NCI-H82 treated with DMSO at 0.1 percent for 48 hours (cell line): ENCODE results near the gene MSI2.

Experiments
- DNase-seq: peaks from one replicate; lab custom pipeline; 2025; ENCODE audit not compliant: unreplicated experiment; lab: John Stamatoyannopoulos, UW

Gene MSI2

DNA sequence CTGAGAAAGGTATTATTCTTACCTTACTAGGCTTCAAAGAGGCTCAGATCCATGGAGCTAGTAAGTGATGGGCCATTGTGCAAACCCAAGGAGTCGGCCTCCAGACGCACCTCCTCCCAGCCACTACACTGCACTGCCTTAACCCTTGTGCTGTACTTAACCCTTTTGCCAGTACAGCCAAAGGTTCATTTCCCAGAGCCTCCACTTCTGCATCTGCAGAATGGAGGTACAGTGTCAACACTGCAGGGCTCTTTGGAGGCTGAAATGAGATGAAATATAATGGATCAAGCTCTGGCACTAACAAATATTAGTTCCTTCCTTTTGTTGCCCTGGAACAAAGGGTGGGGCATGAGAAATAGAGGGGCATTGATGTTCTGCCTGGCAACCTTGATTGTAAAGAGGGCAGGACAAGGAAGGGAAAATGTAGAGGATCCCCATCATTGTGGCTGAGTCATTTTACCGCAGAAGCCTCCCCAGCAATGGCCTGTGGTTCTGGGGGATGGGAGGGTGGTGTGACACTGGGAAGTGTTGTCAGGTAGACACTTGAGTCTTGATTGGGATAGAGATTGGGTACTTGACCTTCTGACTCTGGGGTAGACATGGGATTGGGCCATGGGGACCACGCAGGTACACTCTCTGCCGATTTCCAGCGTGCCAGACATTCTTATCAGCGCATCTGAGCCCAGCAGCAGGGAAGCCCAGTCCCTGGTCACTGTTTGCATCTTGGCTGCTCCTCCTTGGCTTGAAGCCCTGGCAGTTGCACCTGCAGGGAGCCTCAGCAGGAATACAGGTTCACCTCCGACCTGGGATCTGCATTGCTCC, 84.0 kb downstream of the MSI2 start:
- DNase-seq = no peak

DNA sequence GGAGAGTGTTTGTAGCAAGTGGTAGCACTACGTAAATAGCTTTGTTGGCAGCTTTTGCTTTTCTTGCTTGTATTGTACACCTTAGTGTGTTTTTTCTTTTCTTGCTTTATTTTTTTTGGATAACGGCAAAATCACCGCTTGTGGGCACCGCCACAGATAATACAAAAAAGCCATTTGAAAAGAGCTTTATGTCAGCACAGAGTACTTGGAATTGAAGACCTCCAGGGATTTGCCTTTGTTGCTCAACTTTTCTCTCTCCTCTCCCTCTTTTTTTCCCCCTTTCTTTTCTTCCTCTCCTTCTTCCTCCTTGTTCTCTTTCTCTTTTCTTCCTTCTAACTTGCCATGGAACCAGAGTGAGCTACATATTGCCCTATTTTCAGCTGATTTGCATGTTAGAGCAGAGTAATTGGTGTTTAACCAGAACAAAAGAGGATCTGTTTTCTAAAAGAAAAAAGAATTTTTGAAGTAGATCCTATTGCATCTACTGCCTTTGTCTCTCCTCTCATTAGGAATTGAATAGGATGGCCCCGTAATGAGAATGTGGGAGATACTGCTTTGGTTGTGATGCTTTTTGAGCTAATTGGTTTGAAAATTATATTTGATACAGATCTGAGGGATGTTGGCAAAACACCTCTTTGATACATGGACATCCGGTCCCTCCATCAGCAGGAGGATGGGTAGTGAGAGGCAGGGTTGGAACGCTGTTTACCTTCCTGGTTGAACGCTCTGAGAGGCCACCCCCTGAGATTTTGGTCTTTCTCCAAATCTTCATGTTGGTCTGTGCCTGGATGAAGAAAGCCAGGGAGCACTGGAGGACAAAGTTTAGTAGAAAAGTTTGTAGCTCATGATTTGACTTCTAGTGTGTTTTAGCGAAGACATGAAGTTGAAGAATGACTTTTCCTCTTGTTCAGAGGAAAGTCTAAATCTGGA, 85.6 kb downstream of the MSI2 start:
- no peak for DNase-seq

DNA sequence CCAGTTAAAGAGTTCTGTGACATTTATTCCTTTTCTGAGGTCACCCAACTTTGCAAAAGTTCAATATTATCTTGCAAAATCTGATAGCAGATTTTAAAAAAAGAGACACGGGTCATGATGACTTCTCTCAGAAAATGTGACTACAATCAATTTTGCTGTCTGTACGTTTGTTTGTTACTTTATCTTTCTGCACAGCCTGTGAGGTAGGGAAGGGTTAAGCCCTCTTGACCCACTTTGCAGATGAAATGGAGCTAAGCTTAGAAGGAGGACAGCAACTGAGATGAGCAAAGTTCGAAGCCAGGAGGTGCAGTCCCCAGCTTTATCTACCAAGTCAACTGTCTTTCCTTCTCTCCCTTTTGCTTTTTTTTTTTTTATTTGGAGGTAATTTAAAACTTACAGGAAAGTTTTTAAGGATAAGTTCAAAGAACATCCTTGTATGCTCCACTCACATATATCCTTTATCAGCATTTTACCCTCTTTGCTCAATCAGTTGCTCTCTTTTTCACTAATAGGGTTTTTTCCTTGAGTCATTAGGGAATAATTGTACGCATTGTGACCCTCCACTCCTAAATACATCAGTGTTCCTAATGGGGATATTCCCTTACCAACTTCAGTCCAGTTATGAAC, 86.8 kb downstream of the MSI2 start:
- no peak for DNase-seq

DNA sequence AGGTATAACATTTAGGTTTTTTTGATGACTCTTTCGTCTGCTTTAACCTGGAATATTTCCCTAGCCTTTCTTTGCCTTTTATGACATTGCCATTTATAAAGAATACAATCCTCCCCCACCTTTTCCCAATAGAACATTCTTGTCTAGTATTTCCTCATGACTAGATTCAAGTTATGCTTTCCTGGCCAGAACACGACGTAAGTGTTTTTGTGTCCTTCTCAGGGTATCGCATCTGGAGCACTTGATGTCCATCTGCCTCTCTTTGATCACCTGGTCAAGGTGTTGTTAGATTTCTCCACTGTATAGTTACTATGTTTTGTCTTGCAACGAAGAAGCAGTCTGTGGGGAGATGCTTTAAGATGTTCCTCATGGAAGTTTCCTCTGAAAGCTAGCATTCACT, 87.4 kb downstream of the MSI2 start:
- DNase-seq = no peak

DNA sequence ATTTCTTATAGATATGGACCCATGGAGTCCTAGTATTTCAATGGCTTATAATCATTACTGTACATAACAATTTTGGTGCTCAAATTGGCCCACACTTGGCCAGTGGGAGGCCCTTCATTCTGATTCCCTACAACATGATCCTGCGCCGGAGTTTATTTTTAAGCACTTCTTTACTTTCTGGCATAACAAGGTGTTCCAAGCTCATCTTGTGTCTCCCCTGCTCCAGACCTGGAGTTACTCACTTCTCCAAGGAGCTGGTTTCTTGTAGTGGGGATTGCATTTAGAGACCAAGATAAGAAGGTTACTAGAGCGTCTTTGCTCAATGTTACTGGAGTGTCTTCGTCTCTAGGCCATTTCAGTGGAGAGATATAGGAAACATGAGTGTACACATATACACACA, 87.9 kb downstream of the MSI2 start:
- DNase-seq = no peak

DNA sequence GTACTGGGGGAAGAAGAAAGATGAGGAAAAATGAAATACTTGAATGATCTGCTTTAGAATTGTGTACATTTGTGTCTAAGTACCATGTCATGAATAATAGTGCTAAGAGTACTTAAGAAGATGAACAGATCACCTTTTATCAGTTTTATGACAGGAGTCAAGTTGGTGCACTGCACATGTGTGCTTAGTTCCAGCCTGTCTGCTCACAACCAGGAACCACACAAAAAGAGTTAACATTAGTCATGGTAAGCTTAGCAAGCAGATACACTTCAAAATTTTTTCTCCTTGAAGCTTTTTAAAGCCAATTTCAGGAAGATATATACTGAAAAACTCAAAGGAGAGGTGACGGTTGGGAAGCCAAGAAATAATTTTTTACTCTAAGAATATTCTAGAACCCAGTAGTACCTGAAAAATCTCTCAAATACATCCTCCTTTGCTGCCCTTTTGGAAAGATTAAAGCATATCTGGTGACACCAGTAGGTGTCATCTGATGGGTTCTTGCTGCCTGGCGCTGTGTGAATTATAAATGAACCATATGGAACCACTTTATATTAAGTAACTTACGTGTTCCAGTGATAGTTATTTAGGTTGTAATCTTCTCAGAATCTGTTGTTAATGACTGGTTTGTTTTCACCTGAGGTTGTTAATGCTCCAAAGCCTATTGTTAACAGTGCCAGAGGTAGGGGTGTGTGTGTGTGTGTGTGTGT, 93.4 kb downstream of the MSI2 start:
- no peak for DNase-seq

DNA sequence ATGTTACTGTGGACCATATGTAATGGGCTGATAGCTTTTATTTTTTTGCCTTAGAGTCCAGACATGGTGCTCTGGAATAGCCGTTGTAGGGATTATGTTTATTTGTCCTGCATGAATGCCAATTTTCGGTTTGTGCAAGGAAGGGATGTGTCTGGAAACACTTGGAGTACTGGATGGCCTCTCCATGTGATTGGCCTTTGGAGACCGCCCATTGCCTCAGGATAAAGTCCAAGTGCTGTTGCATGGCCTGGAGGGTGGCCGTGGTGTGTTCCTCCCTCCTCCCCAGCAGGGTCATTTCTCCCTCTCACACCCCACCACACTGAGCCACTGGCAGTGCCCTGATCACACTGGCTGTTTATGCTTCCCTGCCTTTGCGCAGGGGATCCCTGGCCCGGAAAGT, 93.9 kb downstream of the MSI2 start:
- DNase-seq = no peak

DNA sequence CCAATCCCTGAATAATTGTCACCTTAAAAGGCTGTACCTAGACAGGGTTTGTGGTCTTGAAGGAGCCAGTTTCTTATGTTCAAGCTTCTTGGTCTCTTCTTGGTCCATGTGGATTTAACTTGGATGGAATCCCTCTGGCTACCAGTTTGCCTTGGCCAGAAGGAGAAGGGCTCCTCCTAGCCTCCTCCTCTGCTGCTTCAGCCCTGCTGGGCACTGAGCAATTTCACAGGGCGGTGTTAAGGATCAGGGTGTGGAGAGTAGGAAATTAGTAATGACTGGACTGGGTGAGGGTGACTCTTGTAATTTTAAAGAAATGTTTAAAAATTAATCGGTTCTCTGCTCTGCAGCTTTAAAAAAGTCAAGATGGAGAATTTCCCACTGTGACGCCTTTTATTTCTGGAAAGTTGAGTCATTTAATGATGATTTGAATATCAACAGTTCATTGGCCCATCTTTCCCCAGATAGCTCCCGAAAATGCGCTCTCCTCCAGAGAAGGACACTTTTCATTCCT, 96.4 kb downstream of the MSI2 start:
- DNase-seq = no peak

DNA sequence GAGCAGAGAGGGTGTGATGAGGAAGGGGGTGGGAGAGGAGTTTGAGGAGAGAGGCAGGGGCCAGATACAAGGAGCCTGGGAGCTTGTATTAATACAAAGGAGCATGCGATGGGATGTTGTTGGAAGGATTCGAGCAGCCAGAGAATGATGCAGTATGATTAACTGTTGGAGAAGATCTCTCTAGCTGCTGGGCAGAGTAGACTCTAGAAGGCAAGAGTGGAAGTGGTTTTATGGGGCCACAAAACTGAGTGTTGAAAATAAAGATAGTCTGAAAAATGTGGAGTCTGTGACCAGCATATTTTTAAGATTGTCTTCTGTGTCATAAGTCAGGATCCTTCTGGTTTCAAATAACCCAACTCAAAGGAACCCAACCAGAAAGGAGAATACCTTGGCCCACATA, 98.3 kb downstream of the MSI2 start:
- DNase-seq = no peak

DNA sequence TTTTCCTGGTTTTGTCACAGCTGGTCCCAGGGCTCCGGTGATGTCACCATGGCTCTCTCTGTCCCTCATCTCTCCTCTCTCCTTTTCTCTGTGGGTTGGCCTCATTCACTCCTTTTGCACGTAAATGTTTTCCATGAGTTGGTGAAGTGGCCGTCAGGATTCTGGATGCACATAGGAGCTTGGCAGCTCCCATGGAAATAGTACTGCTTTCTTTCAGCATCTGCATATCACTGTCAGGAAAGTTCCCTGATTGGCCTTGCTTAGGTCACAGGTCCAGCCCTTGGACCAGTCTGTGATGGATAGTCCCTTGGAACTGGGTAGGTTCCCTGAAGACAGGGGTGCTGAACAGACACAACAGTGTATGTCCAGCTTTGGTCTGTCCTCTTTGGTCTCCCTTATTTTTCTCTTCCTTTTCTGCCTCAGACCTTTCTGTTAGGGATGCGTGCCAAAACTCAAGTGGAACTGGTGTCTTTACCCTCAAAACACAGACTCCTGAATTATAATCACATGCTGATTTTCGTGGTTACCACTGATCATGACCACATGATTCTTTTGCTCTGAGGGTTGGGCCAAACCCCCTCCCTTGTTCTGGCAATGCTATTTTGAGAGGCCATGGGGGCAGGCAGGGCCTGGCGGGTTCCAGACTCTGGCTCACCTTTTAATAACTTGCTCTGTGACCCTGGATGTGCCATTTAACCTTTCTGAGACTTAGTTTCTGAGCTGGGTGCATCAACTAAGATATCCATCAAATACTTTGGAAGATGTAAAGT, 99.0 kb downstream of the MSI2 start:
- no peak for DNase-seq

DNA sequence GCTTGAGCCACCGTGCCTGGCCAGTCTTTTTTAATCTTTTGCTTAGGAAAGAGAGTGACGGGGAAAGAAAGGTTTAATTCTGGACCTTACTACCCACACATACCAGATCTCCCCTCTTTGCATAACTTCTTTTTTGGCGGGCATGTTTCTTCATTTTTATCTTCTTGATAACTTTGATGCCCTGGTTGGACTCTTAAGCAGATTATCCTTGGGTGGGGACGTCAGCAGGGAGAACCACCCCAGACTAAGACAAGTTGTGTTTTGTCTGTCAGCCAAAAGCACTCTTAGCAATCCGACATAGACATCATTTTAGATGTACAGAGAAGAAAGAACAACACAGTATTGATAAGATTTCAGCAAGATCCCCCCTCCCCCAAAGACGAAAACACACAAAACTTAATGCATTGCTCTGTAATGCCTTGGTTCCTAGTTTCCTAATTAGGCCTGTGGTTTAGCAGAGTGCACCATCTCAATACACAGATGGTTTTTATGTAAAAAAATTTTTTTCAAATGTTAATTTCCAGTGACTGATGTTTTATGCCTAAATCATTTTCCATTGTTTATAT, 99.9 kb downstream of the MSI2 start:
- no peak for DNase-seq

DNA sequence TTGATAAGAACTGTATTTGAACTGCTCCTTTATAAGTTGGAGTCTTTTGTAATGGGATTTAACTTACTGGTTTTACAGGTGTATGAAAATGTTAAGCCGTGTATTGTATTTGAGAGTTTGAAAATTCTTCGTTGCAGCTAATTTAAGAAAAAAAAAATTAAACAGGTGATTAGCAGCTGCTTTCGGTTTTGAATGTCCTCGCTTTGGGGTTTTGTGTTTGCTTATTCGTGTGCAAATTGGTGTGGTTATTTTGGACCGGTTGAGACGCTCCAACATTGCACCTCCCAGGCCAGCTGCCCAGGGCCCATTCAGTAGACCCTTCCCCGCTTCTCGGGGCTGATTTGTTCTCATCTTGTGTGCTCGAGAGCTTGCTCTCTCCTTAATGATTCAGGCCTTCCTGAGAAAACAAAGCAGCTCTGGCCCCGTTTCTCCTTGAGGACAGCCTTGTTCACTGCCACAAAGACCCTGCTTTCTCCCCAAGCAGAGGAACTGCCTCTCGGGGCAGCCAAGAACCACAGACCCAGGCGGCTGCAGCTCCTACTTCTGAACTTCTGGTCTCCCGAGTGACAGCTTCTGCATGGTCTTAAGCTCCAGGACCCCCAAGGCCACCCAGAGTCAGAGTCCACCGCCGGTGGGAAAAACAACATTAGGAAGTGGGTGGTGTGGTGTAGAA, 100.5 kb downstream of the MSI2 start:
- no peak for DNase-seq

DNA sequence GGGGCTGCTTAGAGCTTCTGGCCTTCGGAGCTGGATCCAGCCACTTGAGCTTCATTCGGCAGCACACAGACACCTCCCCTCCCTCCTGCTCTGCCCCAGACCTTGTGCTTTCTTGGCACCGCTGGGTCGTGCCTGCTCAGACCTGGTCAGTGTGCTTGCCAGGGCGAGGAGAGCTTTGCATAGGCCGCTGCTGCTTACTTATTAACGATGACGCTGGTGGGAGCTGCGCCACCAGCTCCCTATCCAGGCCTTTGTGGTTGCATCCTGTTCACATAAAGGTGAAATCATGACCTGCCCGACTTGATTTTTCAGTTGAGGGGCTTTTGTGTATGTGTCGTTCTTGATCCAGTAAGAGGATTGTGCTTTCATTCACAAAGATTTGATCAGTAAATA, 101.1 kb downstream of the MSI2 start:
- no peak for DNase-seq

DNA sequence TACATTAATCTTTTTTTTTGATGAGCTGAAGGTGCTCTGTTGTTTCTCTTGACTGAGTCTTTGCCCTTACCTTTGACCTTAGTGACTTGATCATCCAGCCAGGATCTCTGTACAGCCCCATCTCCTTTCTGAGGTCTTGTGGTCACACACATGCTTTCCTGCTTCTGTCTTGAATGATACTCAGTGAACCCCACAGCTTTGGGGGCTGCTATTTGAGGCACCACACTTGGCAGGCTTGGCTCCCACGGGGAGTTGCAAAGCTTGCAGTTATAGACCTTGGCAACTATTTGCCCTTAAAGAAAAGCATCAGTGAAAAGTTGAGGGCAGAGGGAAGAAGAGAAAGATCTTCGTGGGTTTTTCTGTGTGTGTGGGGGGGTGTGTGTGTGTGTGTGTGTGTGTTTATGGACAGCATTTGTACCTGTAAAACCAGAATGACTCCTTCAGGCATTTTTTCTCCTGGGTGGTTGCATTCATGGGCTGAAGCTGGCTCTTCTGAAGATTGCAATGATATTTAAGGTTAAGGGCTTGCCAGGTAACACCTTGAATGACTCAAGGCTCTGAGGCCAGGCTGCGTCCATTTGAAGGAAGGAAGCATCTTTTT, 101.6 kb downstream of the MSI2 start:
- DNase-seq = no peak

DNA sequence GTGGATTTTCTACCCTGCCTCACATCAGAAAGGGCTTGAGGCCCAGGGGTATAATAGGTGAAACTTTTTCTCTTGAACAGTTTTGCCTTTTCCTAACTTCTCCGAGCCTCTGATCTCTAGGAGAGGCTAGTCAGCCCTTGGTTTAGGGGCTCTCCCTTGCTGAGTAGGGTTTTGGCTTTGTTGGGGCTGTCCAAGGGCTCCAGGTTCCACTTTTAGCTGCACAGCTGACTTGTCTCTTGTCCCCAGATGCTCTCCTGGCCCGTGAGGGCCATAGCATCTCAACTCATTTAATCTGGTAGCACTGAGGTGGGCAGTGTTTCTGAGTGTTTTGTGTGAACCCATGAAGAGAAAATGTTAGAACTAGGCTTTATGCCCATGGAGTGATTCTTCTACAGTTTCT, 103.9 kb downstream of the MSI2 start:
- DNase-seq = no peak

DNA sequence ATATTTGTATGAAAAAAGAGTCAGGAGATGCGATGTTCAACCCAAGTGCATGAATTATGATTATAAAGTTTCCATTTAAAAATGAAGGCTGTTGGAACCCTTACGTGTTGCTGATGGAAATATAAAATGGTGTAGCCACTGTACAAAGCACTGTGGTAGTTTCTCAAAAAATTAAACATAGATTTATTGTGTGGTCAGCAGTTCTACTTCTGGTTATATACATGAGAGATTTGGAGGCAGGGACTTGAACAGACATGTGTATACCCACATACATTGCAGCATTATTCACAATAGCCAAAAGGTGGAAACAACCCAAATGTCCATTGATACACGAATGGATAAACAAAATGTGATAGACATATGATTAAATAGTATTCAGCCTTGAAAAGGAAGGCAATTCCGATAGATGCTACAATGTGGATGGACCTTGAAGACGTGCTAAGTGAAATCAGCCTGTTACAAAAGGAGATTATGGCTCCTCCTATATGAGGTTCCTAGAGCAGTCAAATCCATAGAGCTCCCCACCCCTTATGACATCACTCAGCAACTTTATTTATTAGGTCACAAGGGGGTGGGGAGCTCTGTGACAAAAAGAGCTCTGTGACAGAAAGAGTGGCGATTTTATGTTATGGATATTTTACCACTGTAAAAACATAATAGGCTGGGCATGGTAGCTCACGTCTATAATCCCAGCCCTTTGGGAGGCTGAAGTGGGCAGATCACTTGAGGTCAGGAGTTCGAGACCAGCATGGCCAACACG, 106.7 kb downstream of the MSI2 start:
- no peak for DNase-seq

DNA sequence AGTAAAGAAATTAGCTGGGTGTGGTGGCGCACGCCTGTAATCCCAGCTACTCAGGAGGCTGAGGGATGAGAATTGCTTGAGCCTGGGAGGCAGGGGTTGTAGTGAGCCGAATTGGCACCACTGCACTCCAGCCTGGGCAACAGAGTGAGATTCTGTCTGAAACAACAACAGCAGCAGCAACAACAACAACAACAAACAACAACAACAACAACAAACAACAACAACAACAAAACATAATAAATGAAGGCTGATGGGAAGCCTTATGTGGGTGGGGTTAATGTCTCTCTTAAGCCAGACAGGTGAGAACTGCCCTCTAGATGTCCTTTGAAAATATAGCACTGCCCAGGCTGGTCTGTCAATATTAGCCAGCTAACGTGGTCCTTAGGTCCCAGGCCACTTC, 107.3 kb downstream of the MSI2 start:
- DNase-seq = no peak

DNA sequence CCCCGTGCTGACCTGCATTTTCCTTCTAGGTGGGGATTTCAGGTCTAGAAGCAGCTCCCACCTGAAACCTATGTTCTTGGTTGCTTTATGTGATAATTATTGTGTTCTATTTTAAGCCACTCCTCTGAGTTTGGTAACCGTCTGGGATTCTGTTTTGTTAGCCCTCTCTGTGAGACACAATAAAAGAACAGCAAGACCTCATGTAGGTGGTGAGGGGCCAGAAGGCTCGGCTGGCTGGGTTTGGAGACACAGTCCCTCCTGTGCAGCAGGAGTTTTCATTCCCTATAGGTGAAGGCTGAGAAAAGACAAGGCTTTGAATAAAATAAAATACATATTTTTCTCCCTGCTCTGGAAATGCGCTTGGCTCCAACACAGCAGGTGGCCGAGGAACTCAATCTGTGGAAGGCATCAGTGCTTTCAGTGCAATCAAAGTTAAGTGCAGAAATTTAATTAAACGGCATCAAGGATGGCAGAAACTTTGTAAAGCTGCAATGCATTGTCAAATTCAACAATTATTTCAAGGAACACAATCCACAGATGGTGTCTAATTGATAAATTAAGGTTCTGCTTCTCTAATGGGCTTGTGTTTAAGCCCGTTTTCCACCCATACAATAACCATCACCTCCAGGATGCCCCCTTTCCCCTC, 107.8 kb downstream of the MSI2 start:
- no peak for DNase-seq
